ENCODE data around the gene TTLL6.

DNA sequence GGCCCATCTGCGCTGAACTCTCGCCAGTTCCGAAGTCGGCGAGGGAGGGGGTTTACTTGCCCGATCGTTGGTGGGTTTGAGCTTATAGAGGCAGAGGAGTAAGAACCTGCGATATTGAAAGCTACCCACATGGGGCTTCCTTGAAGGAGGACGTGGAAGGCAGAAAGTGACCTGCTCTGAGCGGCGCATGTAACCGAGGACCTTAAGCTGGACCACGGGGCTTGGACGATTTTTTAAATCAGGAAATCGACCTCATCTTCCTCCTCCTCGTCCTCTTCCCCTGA is 92.1 kb downstream of the TTLL6 start:
- TF ChIP-seq, protein P1, sequence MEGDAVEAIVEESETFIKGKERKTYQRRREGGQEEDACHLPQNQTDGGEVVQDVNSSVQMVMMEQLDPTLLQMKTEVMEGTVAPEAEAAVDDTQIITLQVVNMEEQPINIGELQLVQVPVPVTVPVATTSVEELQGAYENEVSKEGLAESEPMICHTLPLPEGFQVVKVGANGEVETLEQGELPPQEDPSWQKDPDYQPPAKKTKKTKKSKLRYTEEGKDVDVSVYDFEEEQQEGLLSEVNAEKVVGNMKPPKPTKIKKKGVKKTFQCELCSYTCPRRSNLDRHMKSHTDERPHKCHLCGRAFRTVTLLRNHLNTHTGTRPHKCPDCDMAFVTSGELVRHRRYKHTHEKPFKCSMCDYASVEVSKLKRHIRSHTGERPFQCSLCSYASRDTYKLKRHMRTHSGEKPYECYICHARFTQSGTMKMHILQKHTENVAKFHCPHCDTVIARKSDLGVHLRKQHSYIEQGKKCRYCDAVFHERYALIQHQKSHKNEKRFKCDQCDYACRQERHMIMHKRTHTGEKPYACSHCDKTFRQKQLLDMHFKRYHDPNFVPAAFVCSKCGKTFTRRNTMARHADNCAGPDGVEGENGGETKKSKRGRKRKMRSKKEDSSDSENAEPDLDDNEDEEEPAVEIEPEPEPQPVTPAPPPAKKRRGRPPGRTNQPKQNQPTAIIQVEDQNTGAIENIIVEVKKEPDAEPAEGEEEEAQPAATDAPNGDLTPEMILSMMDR (IDR thresholded peaks at IDR 0.05; ENCODE audit: low read depth, low read length) = no peak
- TF ChIP-seq EZH2phosphoT487 (IDR thresholded peaks at IDR 0.05; ENCODE audit: low read depth) = no peak

All from OCI-LY3 (cell line).